Gastroesophageal sphincter (tissue), 4 donors: ENCODE measurements around the gene LCE4A. TPM values are rescaled to one million over a fixed set of nuclear protein-coding genes. Genes with fewer than 3 reads are reported as not detected.
"Not testable (repeated sequence)": the region's sequence is repeated elsewhere in the genome, so short reads cannot be mapped to it uniquely, and the experiment has no call there.

Experiments used
- ATAC-seq: fragments of 150-250 bp; one replicate; pipeline ENCODE4 v1.9.1; 2016; ENCODE audit warnings: mild to moderate bottlenecking, moderate library complexity
- H3K27ac ChIP-seq, 4 donors: fragments of 200-600 bp; sonication (generic) in 3 of 4; 1 replicate in 3 of 4; 2 replicates in 1 of 4; pipeline ENCODE4 v1.5.1; 2016 to 2019
- H3K27me3 ChIP-seq: fragments of 200-600 bp; sonication (generic); one replicate; pipeline ENCODE4 v1.5.1; 2019
- H3K36me3 ChIP-seq, 2 donors: fragments of 200-600 bp; sonication (generic); one replicate each; pipeline ENCODE4 v1.5.1; 2019; ENCODE audit warnings: control low read depth in 1 of 2
- H3K4me1 ChIP-seq, 3 donors: fragments of 200-600 bp; sonication (generic); 1 replicate in 2 of 3; 2 replicates in 1 of 3; pipeline ENCODE4 v1.5.1; 2016 to 2019; ENCODE audit warnings: control low read depth in 2 of 3
- H3K4me3 ChIP-seq, 2 donors: fragments of 200-600 bp; sonication (generic); one replicate each; pipeline ENCODE4 v1.5.1; 2019; ENCODE audit warnings: mild to moderate bottlenecking in 1 of 2, moderate library complexity in 1 of 2
- H3K9me3 ChIP-seq, 3 donors: fragments of 200-600 bp; sonication (generic); one replicate each; pipeline ENCODE4 v1.5.1; 2017 to 2019; ENCODE audit warnings: control low read depth in 2 of 3
- EP300 ChIP-seq: sonication (generic); formaldehyde crosslinking; IDR thresholded peaks from one replicate; pipeline ENCODE4 v1.6.1; 2017; ENCODE audit warnings: antibody characterized with exemption, mild to moderate bottlenecking
- POLR2A ChIP-seq, 2 donors: fragments of 450-650 bp; IDR thresholded peaks; one replicate each; pipeline ENCODE4 v1.6.1; 2017; ENCODE audit warnings: antibody characterized with exemption in 2 of 2, mild to moderate bottlenecking in 2 of 2, moderate library complexity in 1 of 2
- POLR2AphosphoS5 ChIP-seq: sonication (generic); formaldehyde crosslinking; IDR thresholded peaks from one replicate; pipeline ENCODE4 v1.6.1; 2017; ENCODE audit warnings: antibody characterized with exemption
- WGBS, 2 donors: methylation state at CpG; one replicate each; pipeline ENCODE4 v1.1.5; 2018; ENCODE audit warnings: low coverage in 1 of 2; 5-methylcytosine and 5-hydroxymethylcytosine counted together
- total RNA-seq, 4 donors: library from RNA; depleted of rRNA; stranded (reverse); fragments of >200 nt; gene quantifications; one replicate each; pipeline ENCODE4 v1.1.0, GENCODE V29; 2016
- TF ChIP-seq, protein P1 (sequence below), 4 experiments: fragments of 200-600 bp in 2 of 4; fragments of 450-650 bp in 2 of 4; sonication (generic) in 1 of 4; IDR thresholded peaks; one replicate each; pipeline ENCODE4 v1.5.1; 2017 to 2019; ENCODE audit warnings: antibody characterized with exemption in 4 of 4, mild to moderate bottlenecking in 2 of 4, moderate library complexity in 2 of 4

Gene LCE4A, protein sequence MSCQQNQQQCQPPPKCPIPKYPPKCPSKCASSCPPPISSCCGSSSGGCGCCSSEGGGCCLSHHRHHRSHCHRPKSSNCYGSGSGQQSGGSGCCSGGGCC
- total RNA-seq: not detected

DNA sequence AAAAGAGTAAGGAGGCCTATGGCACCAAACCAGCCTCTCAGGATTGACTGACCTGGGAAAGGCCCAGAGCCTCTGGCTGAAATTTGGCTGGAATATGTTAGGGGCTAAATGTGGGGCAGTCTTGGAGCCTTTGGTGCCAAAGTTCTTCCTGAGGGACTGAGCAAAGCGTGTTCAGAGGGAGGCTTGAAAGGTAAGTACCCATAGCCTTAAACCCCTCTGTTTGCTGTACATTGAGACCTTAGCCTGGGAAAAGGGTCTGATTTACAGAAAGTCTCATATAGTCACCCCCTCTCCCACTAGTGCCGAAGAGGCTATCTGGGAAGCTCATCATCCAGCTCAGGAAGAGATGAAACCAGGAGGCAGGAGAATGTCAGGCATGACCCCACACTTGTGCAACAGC lies at the start of gene LCE4A:
Gene LCE4A, plus strand, starts transcription at position 301 of the 400 bp plus-strand sequence. CDS start 916 bp downstream, outside the sequence.
- no peak within 1 kb of the TSS for H3K4me3 ChIP-seq
- no peak for TF ChIP-seq POLR2A (IDR thresholded peaks at IDR 0.05)
- no peak for TF ChIP-seq POLR2AphosphoS5
- TF ChIP-seq, protein P1, sequence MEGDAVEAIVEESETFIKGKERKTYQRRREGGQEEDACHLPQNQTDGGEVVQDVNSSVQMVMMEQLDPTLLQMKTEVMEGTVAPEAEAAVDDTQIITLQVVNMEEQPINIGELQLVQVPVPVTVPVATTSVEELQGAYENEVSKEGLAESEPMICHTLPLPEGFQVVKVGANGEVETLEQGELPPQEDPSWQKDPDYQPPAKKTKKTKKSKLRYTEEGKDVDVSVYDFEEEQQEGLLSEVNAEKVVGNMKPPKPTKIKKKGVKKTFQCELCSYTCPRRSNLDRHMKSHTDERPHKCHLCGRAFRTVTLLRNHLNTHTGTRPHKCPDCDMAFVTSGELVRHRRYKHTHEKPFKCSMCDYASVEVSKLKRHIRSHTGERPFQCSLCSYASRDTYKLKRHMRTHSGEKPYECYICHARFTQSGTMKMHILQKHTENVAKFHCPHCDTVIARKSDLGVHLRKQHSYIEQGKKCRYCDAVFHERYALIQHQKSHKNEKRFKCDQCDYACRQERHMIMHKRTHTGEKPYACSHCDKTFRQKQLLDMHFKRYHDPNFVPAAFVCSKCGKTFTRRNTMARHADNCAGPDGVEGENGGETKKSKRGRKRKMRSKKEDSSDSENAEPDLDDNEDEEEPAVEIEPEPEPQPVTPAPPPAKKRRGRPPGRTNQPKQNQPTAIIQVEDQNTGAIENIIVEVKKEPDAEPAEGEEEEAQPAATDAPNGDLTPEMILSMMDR (IDR thresholded peaks at IDR 0.05): no peak
- no peak for TF ChIP-seq EP300
- no peak within 1 kb of the TSS for H3K27ac ChIP-seq
- 57 to 60% methylated on average over 1 of the region's 2 CpGs for WGBS, 2 donors
- ATAC-seq: no peak
- no peaks in the 10 kb centered on the region for H3K36me3 ChIP-seq
- H3K4me1 ChIP-seq: no peaks in the 10 kb centered on the region
- H3K27me3 ChIP-seq: no peaks in the 10 kb centered on the region
- peaks cover 0 to 5% (median 0%) of the 10 kb centered on the region in 3 donors for H3K9me3 ChIP-seq

DNA sequence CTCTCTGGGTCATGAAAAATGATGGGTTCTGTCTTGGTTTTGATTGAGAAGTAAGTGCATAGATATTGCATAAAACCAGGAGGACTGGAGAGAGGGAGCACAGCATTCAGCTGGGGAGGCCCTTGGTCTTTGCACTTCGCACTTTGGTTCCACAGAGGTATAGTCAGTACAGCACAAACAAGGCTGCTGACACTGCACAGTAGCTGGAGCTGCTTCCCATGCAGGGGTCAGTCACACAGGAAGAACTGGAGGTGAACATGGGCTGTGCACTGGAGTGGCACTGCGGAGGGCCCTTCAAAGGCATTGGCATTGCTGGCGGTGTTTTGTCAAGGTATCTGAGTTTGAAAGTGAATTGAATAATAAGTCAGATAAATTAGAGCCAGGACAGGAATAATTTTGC lies 49.3 kb upstream of the LCE4A start:
- 86 to 93% methylated on average over 2 to 3 of the region's 3 CpGs for WGBS, 2 donors
- ATAC-seq: no peak

DNA sequence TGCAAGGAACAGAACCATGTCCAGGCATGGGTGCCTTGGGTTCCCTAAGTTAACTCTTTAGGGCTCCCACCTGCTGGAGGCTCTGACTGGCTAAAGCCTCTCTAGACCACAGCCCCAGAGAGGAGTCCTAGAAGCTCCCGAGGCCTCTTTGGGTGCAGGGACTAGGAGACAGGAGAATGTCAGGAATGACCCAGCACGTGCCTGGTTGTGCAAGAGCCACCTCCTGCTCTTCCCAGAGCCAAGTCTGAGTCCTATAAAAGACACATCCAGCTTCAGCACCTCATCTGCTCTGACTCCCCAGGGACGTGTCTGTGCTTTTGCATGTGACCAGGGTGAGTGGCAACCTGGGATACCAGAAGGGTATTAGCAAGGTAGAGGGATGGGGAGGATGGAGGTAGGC lies 44.9 kb upstream of the LCE4A start, which contains the start of gene LCE2D:
Gene LCE2D, plus strand, starts transcription at position 283 of the 400 bp plus-strand sequence. CDS start 726 bp downstream, outside the sequence.
- Histone ChIP-seq H3K9me3 (no peaks in the 10 kb centered on the region), H3K36me3 (no peaks in the 10 kb centered on the region)
- no peak for ATAC-seq

More for the DNA sequence above, 49.3 kb upstream of the LCE4A start:
- Histone ChIP-seq H3K27ac (no peak overlapping the region), H3K9me3 (no peaks in the 10 kb centered on the region), H3K4me3 (no peak overlapping the region), H3K36me3 (no peaks in the 10 kb centered on the region), H3K27me3 (no peaks in the 10 kb centered on the region), H3K4me1 (no peaks in the 10 kb centered on the region)
- TF ChIP-seq EP300 (no peak), POLR2AphosphoS5 (no peak), POLR2A (IDR thresholded peaks at IDR 0.05) (no peak)
- TF ChIP-seq, protein P1 (IDR thresholded peaks at IDR 0.05): no peak

DNA sequence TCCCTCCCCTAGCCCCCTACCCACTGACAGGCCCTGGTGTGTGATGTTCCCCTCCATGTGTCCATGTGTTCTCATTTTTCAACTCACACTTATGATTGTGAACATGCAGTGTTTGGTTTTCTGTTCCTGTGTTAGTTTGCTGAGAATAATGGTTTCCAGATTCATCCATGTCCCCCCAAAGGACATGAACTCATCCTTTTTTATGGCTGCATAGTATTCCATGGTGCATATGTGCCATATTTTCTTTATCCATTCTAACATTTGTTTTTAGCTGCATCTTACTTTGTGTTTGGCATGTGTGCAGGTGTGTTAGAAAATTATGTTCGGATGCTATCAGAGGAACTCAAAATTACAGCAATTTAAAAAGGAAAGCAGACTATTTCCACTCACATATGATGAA lies 41.8 kb upstream of the LCE4A start:
- H3K4me3 ChIP-seq, H3K36me3 ChIP-seq, H3K27me3 ChIP-seq, H3K27ac ChIP-seq, H3K4me1 ChIP-seq, ATAC-seq, H3K9me3 ChIP-seq: not testable (repeated sequence)
- WGBS, 2 donors: 88 to 100% methylated on average over 1 of the region's 1 CpG

More for the DNA sequence above, 44.9 kb upstream of the LCE4A start, which contains the start of gene LCE2D:
- TF ChIP-seq, protein P1 (IDR thresholded peaks at IDR 0.05): no peak
- TF ChIP-seq POLR2AphosphoS5: no peak
- TF ChIP-seq EP300: no peak
- TF ChIP-seq POLR2A (IDR thresholded peaks at IDR 0.05): no peak
- Histone ChIP-seq H3K27ac (no peak within 1 kb of the TSS), H3K4me3 (no peak within 1 kb of the TSS), H3K27me3 (no peaks in the 10 kb centered on the region), H3K4me1 (no peaks in the 10 kb centered on the region)
- 48 to 70% methylated on average over 2 to 3 of the region's 3 CpGs for WGBS, 2 donors

DNA sequence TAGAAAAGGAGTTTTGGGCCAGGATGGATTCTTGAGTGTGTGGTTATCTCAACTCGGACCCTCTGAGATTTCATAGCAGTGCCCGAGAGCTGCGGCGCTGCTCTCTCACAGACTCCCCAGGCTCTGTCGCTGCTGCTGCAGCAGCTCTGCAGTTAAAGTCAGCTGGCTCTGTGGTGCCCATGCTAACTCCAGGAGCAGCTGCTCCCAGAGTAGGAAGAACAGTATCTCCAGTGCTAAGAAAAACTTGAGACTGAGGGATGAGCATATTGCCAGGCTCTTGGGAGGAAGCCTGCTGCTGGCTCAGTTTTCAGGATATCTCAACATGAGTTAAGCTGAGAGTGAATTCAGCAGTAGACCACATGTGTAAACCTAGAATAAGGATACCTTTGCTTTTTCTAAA lies 40.3 kb upstream of the LCE4A start:
- 88 to 100% methylated on average over 1 to 4 of the region's 5 CpGs for WGBS, 2 donors
- H3K4me3 ChIP-seq: no peak overlapping the region
- H3K27ac ChIP-seq: no peak overlapping the region
- TF ChIP-seq EP300: no peak
- TF ChIP-seq POLR2AphosphoS5: no peak
- TF ChIP-seq, protein P1 (IDR thresholded peaks at IDR 0.05): no peak
- TF ChIP-seq POLR2A (IDR thresholded peaks at IDR 0.05): no peak
- no peaks in the 10 kb centered on the region for H3K9me3 ChIP-seq
- H3K36me3 ChIP-seq: no peaks in the 10 kb centered on the region
- H3K27me3 ChIP-seq: no peaks in the 10 kb centered on the region
- H3K4me1 ChIP-seq: no peaks in the 10 kb centered on the region
- no peak for ATAC-seq
